NB4 (cell line): ENCODE measurements around the gene CSF1R.

Source experiments
- POLR2A ChIP-seq: IDR thresholded peaks from 2 replicates; pipeline ENCODE4 v1.6.1; 2011; ENCODE audit warnings: mild to moderate bottlenecking; ENCODE audit not compliant: insufficient read length; ENCODE audit errors: extremely low read depth
- TF ChIP-seq, protein P1 (sequence below): IDR thresholded peaks from one replicate; pipeline ENCODE4 v1.5.1; 2012; ENCODE audit warnings: low read depth, low read length

- no peak for TF ChIP-seq POLR2A
- TF ChIP-seq, protein P1, sequence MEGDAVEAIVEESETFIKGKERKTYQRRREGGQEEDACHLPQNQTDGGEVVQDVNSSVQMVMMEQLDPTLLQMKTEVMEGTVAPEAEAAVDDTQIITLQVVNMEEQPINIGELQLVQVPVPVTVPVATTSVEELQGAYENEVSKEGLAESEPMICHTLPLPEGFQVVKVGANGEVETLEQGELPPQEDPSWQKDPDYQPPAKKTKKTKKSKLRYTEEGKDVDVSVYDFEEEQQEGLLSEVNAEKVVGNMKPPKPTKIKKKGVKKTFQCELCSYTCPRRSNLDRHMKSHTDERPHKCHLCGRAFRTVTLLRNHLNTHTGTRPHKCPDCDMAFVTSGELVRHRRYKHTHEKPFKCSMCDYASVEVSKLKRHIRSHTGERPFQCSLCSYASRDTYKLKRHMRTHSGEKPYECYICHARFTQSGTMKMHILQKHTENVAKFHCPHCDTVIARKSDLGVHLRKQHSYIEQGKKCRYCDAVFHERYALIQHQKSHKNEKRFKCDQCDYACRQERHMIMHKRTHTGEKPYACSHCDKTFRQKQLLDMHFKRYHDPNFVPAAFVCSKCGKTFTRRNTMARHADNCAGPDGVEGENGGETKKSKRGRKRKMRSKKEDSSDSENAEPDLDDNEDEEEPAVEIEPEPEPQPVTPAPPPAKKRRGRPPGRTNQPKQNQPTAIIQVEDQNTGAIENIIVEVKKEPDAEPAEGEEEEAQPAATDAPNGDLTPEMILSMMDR, result no peak
These were observed 45.8 kb upstream of the CSF1R start for GRCh38 chr5:150131978-150132694.
